Measurements from ENCODE around the gene CARD11. TPM values are rescaled to one million over a fixed set of nuclear protein-coding genes. Genes with fewer than 3 reads are reported as not detected.

CARD11 gene
- total and polyA plus RNA-seq, 2 experiments from 2014 or later: 17.7 to 29.0 TPM

DNA sequence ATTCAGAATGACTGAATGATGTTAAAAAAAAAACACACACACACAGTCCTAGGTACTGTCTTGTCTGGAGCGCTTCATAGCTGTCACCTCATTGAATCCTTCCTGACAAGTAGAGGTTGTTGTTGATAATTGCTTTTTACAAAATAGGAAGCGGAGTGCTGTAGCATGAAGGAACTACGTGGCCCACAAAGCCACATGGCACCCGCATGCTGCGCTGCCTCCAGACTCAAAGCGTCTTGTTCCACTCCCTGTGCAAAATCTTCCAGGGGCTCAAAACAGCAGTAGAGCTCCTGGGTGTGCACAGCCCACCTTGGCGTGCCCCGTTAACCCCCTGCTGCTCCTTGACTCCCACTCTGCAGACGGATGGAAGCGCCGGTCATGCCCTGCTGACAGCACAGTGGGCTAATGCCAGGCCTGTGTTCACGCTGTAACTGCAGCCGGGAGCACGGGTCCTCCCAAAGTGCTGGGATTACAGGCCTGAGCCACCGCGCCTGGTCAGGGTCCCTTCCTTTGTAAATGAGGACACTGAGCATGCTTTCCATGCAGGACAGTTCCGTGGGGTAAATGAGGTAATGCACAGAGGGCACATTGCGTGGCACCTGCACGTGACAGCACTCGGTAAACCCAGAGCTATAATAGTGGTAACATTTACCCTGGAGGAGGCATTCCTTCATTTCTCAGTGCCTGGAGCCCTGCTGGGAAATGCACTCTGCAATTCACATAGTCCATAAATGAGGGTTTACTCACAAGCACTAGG lies 108.5 kb downstream of the CARD11 start:
- Histone ChIP-seq H3K4me3 (no peak overlapping the region), H3F3A (replicated peaks; ENCODE audit: low read depth) (no peaks in the 10 kb centered on the region), H4K20me1 (replicated peaks; ENCODE audit: insufficient read depth) (no peaks in the 10 kb centered on the region), H2AFZ (no peak overlapping the region), H3K27me3 (ENCODE audit: insufficient read depth) (no peaks in the 10 kb centered on the region), H3K79me2 (replicated peaks; ENCODE audit: insufficient read depth) (no peaks in the 10 kb centered on the region), H3K36me3 (ENCODE audit: insufficient read depth) (no peaks in the 10 kb centered on the region; the same call in 1 of the 2 replicates), H3K9me2 (ENCODE audit: insufficient read depth) (no peaks in the 10 kb centered on the region), H3K4me1 (ENCODE audit: insufficient read depth) (no peaks in the 10 kb centered on the region), H3K27ac (ENCODE audit: low read depth) (no peak overlapping the region), H3K4me2 (no peak overlapping the region)
- H3K36me3 Mint-ChIP-seq (ENCODE audit: low read depth): peaks cover 19% of the 10 kb centered on the region; the same call in 2 of the 3 replicates
- H3K27ac Mint-ChIP-seq: no peak overlapping the region
- TF ChIP-seq, protein P1, sequence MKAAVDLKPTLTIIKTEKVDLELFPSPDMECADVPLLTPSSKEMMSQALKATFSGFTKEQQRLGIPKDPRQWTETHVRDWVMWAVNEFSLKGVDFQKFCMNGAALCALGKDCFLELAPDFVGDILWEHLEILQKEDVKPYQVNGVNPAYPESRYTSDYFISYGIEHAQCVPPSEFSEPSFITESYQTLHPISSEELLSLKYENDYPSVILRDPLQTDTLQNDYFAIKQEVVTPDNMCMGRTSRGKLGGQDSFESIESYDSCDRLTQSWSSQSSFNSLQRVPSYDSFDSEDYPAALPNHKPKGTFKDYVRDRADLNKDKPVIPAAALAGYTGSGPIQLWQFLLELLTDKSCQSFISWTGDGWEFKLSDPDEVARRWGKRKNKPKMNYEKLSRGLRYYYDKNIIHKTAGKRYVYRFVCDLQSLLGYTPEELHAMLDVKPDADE (IDR thresholded peaks at IDR 0.05): no peak
- TF ChIP-seq EZH2 (IDR thresholded peaks at IDR 0.05; ENCODE audit: low read depth, unreplicated experiment): no peak
- ATAC-seq (no peak), DNase-seq (ENCODE audit: low spot score) (no peak)
- no peaks in the 10 kb centered on the region for H3K9me3 Mint-ChIP-seq
- H3K4me1 Mint-ChIP-seq: peaks cover 3% of the 10 kb centered on the region
- peaks cover 9% of the 10 kb centered on the region for H3K27me3 Mint-ChIP-seq (ENCODE audit: insufficient read depth, low read depth, poor library complexity)
- no peak overlapping the region for H3K4me3 Mint-ChIP-seq

DNA sequence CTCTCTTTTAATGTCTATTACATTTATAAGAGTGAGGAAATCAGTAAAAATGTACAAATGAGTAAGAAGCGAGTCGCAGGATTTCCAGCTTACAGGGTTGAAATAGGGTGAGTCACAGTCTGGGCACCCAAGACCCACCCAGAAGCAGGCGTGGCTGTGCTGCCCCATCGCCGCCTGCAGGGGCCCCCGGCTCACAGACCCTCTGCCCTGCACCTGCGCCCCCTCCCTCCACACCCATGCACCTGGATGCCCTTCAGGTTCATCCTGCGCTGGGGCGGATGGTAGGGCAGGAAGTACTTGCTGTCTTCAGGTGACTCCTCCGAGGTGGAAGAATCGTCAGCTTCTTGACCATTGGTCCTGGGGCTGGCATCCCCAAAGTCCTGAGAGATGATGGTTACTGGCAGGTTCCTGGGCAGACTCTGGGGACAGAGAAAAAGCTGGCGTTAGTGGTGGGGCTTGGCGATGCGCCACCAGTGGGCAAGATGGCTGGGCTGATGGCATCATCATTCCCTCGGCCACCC lies 109.4 kb downstream of the CARD11 start:
- Mint-ChIP-seq H3K9me3 (no peaks in the 10 kb centered on the region), H3K27ac (no peak overlapping the region), H3K27me3 (ENCODE audit: insufficient read depth, low read depth, poor library complexity) (peaks cover 12% of the 10 kb centered on the region), H3K36me3 (ENCODE audit: low read depth) (peaks cover 18% of the 10 kb centered on the region; the same call in 2 of the 3 replicates), H3K4me3 (no peak overlapping the region), H3K4me1 (peaks cover 3% of the 10 kb centered on the region; the same call in 2 of the 3 replicates)
- H2AFZ ChIP-seq: no peak overlapping the region
- H3K4me2 ChIP-seq: no peak overlapping the region
- no peaks in the 10 kb centered on the region for H3F3A ChIP-seq (replicated peaks; ENCODE audit: low read depth)
- no peaks in the 10 kb centered on the region for H3K4me1 ChIP-seq (ENCODE audit: insufficient read depth)
- no peaks in the 10 kb centered on the region for H3K79me2 ChIP-seq (replicated peaks; ENCODE audit: insufficient read depth)
- no peaks in the 10 kb centered on the region for H4K20me1 ChIP-seq (replicated peaks; ENCODE audit: insufficient read depth)
- H3K27me3 ChIP-seq (ENCODE audit: insufficient read depth): no peaks in the 10 kb centered on the region
- H3K9me2 ChIP-seq (ENCODE audit: insufficient read depth): no peaks in the 10 kb centered on the region
- no peak overlapping the region for H3K4me3 ChIP-seq
- ATAC-seq (peak; percentile 57), DNase-seq (ENCODE audit: low spot score) (no peak)
- TF ChIP-seq STAT1 (IDR thresholded peaks at IDR 0.05; ENCODE audit: unreplicated experiment): no peak
- TF ChIP-seq, protein P2, sequence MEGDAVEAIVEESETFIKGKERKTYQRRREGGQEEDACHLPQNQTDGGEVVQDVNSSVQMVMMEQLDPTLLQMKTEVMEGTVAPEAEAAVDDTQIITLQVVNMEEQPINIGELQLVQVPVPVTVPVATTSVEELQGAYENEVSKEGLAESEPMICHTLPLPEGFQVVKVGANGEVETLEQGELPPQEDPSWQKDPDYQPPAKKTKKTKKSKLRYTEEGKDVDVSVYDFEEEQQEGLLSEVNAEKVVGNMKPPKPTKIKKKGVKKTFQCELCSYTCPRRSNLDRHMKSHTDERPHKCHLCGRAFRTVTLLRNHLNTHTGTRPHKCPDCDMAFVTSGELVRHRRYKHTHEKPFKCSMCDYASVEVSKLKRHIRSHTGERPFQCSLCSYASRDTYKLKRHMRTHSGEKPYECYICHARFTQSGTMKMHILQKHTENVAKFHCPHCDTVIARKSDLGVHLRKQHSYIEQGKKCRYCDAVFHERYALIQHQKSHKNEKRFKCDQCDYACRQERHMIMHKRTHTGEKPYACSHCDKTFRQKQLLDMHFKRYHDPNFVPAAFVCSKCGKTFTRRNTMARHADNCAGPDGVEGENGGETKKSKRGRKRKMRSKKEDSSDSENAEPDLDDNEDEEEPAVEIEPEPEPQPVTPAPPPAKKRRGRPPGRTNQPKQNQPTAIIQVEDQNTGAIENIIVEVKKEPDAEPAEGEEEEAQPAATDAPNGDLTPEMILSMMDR (conservative IDR thresholded peaks at IDR 0.05; ENCODE audit: low read depth in 2 of 2): peak; percentile 21 to 25; a peak in 3 of 4 replicates
- H3K36me3 ChIP-seq (ENCODE audit: insufficient read depth): no peaks in the 10 kb centered on the region
- H3K27ac ChIP-seq (ENCODE audit: low read depth): no peak overlapping the region
